Measurements from ENCODE around the gene GLB1L. TPM values are rescaled to one million over a fixed set of nuclear protein-coding genes. Genes with fewer than 3 reads are reported as not detected.

Gene GLB1L
- total RNA-seq, 1 experiment from 2014 or later: 6.1 TPM

DNA sequence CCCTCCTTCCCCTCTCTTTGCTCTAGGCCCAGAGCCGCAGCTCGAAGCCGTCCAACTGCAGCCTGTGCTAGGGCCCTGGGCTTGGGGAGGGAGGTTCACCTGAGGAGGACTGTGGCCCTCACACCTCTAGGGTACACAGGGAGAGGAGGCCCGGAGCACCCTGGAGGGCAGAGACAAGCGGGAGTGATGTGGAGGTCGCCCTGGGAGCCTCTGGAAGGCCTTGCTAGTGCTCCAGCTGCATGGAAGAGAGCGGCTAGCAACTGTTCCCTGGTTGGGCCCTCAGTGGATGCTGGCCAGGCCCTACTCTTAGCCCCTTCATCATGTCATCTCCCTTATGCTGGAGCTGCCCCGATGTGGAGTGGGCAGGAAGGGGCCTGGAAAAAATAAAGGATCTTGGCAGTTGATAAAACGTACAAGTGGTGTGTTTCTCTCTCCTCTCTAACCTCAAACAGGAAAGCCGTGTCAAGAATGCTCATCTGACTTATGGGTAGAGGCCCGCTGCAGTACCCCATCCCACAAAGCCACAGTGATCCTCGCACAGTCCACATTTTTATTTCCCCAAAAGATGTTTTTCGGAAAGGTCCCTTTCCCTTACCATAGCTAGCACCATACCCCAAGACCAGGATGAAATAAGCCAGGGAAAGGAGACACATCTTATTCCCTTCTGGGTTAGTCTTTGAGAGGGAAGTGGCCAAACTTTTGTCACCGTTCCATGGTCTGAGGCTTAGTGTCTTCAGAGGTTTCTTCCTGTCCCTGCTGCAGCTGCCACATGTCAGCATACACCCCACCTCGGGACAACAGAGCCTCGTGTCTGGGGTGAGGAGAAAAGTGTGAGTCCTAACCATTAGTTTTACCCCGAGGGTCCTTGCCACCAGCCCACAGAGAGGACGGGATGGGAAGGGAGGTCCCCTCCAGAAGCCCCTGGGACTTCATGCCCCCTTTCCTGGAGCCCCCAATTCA, 35.7 kb downstream of the GLB1L start:
- TF ChIP-seq SMAD3 (CRISPR knock-in tag; IDR thresholded peaks at IDR 0.05; ENCODE audit: borderline replicate concordance) (no peak), JAZF1 (CRISPR knock-in tag; IDR thresholded peaks at IDR 0.05) (no peak), PRRX2 (CRISPR knock-in tag; IDR thresholded peaks at IDR 0.05) (no peak), SOX15 (CRISPR knock-in tag; IDR thresholded peaks at IDR 0.05) (no peak), NFATC4 (CRISPR knock-in tag; IDR thresholded peaks at IDR 0.05) (no peak), IRF2 (CRISPR knock-in tag; IDR thresholded peaks at IDR 0.05; ENCODE audit: borderline replicate concordance, low read depth) (no peak), TEAD1 (CRISPR knock-in tag; IDR thresholded peaks at IDR 0.05) (no peak), ZNF423 (CRISPR knock-in tag; IDR thresholded peaks at IDR 0.05) (no peak), ZNF671 (CRISPR knock-in tag; IDR thresholded peaks at IDR 0.05) (no peak), SP1 (CRISPR knock-in tag; conservative IDR thresholded peaks at IDR 0.05) (no peak), ZNF219 (CRISPR knock-in tag; IDR thresholded peaks at IDR 0.05; ENCODE audit: borderline replicate concordance) (no peak), CREM (CRISPR knock-in tag; IDR thresholded peaks at IDR 0.05) (no peak), KAT7 (CRISPR knock-in tag; IDR thresholded peaks at IDR 0.05; ENCODE audit: borderline replicate concordance) (no peak), ZNF317 (CRISPR knock-in tag; IDR thresholded peaks at IDR 0.05; ENCODE audit: borderline replicate concordance, low read depth) (no peak)
- TF ChIP-seq, protein P1, sequence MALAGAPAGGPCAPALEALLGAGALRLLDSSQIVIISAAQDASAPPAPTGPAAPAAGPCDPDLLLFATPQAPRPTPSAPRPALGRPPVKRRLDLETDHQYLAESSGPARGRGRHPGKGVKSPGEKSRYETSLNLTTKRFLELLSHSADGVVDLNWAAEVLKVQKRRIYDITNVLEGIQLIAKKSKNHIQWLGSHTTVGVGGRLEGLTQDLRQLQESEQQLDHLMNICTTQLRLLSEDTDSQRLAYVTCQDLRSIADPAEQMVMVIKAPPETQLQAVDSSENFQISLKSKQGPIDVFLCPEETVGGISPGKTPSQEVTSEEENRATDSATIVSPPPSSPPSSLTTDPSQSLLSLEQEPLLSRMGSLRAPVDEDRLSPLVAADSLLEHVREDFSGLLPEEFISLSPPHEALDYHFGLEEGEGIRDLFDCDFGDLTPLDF (CRISPR knock-in tag; IDR thresholded peaks at IDR 0.05): no peak
- TF ChIP-seq, protein P2, sequence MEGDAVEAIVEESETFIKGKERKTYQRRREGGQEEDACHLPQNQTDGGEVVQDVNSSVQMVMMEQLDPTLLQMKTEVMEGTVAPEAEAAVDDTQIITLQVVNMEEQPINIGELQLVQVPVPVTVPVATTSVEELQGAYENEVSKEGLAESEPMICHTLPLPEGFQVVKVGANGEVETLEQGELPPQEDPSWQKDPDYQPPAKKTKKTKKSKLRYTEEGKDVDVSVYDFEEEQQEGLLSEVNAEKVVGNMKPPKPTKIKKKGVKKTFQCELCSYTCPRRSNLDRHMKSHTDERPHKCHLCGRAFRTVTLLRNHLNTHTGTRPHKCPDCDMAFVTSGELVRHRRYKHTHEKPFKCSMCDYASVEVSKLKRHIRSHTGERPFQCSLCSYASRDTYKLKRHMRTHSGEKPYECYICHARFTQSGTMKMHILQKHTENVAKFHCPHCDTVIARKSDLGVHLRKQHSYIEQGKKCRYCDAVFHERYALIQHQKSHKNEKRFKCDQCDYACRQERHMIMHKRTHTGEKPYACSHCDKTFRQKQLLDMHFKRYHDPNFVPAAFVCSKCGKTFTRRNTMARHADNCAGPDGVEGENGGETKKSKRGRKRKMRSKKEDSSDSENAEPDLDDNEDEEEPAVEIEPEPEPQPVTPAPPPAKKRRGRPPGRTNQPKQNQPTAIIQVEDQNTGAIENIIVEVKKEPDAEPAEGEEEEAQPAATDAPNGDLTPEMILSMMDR (IDR thresholded peaks at IDR 0.05): no peak
- TF ChIP-seq, protein P3, sequence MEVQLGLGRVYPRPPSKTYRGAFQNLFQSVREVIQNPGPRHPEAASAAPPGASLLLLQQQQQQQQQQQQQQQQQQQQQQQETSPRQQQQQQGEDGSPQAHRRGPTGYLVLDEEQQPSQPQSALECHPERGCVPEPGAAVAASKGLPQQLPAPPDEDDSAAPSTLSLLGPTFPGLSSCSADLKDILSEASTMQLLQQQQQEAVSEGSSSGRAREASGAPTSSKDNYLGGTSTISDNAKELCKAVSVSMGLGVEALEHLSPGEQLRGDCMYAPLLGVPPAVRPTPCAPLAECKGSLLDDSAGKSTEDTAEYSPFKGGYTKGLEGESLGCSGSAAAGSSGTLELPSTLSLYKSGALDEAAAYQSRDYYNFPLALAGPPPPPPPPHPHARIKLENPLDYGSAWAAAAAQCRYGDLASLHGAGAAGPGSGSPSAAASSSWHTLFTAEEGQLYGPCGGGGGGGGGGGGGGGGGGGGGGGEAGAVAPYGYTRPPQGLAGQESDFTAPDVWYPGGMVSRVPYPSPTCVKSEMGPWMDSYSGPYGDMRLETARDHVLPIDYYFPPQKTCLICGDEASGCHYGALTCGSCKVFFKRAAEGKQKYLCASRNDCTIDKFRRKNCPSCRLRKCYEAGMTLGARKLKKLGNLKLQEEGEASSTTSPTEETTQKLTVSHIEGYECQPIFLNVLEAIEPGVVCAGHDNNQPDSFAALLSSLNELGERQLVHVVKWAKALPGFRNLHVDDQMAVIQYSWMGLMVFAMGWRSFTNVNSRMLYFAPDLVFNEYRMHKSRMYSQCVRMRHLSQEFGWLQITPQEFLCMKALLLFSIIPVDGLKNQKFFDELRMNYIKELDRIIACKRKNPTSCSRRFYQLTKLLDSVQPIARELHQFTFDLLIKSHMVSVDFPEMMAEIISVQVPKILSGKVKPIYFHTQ (CRISPR knock-in tag; IDR thresholded peaks at IDR 0.05): no peak
- TF ChIP-seq, protein P4, sequence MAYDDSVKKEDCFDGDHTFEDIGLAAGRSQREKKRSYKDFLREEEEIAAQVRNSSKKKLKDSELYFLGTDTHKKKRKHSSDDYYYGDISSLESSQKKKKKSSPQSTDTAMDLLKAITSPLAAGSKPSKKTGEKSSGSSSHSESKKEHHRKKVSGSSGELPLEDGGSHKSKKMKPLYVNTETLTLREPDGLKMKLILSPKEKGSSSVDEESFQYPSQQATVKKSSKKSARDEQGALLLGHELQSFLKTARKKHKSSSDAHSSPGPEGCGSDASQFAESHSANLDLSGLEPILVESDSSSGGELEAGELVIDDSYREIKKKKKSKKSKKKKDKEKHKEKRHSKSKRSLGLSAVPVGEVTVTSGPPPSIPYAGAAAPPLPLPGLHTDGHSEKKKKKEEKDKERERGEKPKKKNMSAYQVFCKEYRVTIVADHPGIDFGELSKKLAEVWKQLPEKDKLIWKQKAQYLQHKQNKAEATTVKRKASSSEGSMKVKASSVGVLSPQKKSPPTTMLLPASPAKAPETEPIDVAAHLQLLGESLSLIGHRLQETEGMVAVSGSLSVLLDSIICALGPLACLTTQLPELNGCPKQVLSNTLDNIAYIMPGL (CRISPR knock-in tag; IDR thresholded peaks at IDR 0.05): no peak
- TF ChIP-seq, protein P5, sequence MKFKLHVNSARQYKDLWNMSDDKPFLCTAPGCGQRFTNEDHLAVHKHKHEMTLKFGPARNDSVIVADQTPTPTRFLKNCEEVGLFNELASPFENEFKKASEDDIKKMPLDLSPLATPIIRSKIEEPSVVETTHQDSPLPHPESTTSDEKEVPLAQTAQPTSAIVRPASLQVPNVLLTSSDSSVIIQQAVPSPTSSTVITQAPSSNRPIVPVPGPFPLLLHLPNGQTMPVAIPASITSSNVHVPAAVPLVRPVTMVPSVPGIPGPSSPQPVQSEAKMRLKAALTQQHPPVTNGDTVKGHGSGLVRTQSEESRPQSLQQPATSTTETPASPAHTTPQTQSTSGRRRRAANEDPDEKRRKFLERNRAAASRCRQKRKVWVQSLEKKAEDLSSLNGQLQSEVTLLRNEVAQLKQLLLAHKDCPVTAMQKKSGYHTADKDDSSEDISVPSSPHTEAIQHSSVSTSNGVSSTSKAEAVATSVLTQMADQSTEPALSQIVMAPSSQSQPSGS (CRISPR knock-in tag; IDR thresholded peaks at IDR 0.05; ENCODE audit: borderline replicate concordance, low read depth): no peak
- TF ChIP-seq, protein P6, sequence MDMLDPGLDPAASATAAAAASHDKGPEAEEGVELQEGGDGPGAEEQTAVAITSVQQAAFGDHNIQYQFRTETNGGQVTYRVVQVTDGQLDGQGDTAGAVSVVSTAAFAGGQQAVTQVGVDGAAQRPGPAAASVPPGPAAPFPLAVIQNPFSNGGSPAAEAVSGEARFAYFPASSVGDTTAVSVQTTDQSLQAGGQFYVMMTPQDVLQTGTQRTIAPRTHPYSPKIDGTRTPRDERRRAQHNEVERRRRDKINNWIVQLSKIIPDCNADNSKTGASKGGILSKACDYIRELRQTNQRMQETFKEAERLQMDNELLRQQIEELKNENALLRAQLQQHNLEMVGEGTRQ (CRISPR knock-in tag; IDR thresholded peaks at IDR 0.05): no peak
- H3K27me3 Mint-ChIP-seq (ENCODE audit: low read depth): peaks cover 8% of the 10 kb centered on the region
- H3K27ac Mint-ChIP-seq: no peak overlapping the region
- H3K4me3 Mint-ChIP-seq: no peak overlapping the region
- DNase-seq (ENCODE audit: low spot score): no peak
- peaks cover 54% of the 10 kb centered on the region for H3K36me3 Mint-ChIP-seq
- CTCF ChIA-PET: no interaction called here
- H3K9me3 Mint-ChIP-seq: peaks cover 2% of the 10 kb centered on the region
- H3K4me1 Mint-ChIP-seq: peaks cover 6% of the 10 kb centered on the region
- ATAC-seq: no peak
- POLR2A ChIA-PET: no interaction called here

Data from WTC11 (cell line).